ENCODE results near the gene TSR3. TPM values are rescaled to one million over a fixed set of nuclear protein-coding genes. Genes with fewer than 3 reads are reported as not detected.
A peak's percentile ranks its signal among the peaks of the same experiment; 100 is the strongest.

TSR3 gene
- total RNA-seq, result 10 to 100 TPM; 40.6 to 46.0 TPM

DNA sequence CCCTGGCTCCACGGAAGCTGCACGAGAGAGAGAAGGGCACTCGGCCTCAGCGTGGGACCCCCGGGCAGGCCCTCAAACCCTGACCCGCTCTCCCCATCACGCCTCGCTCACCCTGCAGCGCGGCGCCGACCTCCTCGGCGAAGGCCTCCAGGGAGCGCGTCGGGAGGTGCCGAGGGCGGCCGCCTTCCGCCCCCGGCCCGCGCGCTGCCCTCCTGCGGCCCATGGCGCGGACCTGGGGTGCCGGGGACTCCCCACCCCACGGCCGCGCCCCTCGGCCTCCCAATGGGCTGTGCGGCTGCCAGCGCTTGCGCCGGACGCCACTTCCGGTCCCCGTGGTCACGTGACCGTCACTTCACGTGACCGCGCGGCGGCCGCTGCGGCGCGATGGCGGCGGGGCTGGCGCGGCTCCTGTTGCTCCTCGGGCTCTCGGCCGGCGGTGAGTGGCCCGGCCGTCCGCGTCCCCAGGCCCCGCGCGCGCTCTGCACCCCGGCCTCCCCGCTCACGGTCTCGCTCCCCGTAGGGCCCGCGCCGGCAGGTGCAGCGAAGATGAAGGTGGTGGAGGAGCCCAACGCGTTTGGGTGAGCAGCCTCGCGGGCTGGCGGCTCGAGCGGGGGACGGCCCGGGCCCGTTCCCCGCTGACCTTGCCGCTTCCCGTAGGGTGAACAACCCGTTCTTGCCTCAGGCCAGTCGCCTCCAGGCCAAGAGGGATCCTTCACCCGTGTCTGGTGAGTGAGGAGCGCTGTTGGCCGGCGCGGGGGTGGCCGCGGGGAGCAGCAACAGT is at the start of gene TSR3, which contains the start of gene GNPTG:
TSR3 (minus strand) TSS at position 297 of the 781 bp plus-strand sequence; CDS start at position 223, 74 bp downstream.
GNPTG (plus strand) TSS at position 350 of the 781 bp plus-strand sequence; CDS start at position 385, 35 bp downstream.
- DNase-seq, result peak; percentile 87
- POLR2A ChIA-PET, result interaction anchor here (1.0 kb wide), 1 partner anchor 18 kb away, joined by 4 read pairs; no protein-coding TSS in a partner anchor
- H3K4me1 Mint-ChIP-seq, result peaks cover 40% of the 10 kb centered on the region
- H3K9me3 Mint-ChIP-seq, result no peaks in the 10 kb centered on the region
- H3K4me3 Mint-ChIP-seq, result peak within 1 kb of the TSS; percentile 80
- H3K36me3 Mint-ChIP-seq (ENCODE audit: low read depth), result no peaks in the 10 kb centered on the region
- CTCF ChIA-PET, result no interaction called here
- H3K27me3 Mint-ChIP-seq, result no peaks in the 10 kb centered on the region
- peak within 1 kb of the TSS; percentile 76 for H3K27ac Mint-ChIP-seq

DNA sequence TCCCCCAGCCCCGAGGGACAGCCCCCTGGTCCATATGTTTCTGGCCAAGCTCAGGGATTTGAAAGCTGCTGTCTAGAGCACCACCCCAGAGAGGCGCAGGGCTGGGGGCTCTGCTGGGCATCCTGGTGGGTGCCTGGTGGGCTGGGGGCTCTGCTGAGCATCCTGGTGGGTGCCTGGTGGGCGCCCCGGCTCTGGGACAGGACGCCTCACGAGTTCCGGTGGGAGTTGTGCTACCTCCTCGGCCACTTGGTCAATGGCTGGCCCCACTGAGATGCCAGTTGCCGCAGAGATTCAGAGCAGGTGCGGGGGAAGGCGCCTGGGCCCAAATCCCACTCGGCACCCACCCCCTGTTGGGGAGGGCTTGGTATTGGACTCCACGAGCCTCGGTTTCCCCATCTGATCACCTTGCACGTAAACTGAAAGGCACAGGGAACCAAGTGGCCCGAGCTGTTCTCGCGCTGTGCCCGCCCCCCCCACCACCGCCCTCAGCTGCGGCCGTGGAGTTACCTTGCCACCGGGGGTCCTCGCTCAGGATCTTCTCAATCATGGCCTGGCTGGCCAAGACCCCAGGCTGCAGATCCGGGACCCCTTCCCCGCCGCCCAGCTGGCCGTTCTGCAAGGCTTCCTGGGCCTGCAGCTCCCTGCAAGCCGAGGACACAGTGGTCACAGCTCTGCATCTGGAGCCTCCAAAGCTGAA is 49.5 kb upstream of the TSR3 start:
- Mint-ChIP-seq H3K4me3 (no peak overlapping the region), H3K36me3 (ENCODE audit: low read depth) (peaks cover 10% of the 10 kb centered on the region), H3K9me3 (no peaks in the 10 kb centered on the region), H3K27me3 (no peaks in the 10 kb centered on the region), H3K4me1 (no peaks in the 10 kb centered on the region), H3K27ac (no peak overlapping the region)
- ChIA-PET CTCF (interaction anchor here (0.5 kb wide), 1 partner anchor 1488 kb away, joined by 3 read pairs; no protein-coding TSS in a partner anchor), POLR2A (no interaction called here)
- no peak for DNase-seq

DNA sequence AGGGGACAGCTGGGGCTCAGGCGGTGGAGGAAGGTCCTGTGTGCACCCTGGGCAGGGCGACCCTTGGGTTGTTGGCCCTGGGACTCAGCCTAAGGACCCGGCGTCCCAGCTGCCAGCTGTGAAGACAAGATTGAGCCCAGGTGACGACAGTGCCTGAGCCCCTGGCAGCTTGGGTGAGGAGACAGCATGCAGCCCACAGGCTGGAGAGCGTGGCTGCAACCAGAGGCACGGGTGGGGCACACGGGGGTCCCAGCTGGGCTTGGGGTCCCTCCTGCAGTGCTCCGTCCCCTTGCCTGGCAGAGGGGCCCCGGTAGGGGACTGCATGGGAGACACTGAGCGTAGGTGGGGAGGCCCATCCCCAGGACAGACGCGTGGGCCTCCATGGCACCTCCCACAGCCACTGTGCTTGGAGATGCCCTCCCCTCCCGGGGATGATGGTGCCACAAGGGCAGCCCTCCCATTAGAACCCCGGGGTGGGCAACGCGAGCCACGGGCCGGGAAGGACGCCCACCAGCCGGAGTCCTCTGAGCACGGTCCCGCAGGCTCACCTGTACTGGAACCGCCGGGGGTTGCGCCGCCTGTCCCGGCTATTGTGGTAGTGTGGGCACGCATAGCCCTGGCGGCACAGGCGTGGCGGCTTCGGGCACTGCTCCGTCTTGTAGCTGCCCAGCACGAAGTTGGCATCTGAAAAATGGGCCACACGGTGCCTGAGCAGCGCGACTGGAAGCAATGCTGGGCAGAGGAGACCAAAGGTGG is 47.3 kb upstream of the TSR3 start:
- CTCF ChIA-PET, result interaction anchor here (0.5 kb wide), 1 partner anchor 102 kb away, joined by 3 read pairs; no protein-coding TSS in a partner anchor
- Mint-ChIP-seq H3K4me3 (no peak overlapping the region), H3K9me3 (no peaks in the 10 kb centered on the region), H3K27me3 (no peaks in the 10 kb centered on the region), H3K36me3 (ENCODE audit: low read depth) (peaks cover 10% of the 10 kb centered on the region), H3K27ac (no peak overlapping the region), H3K4me1 (no peaks in the 10 kb centered on the region)
- POLR2A ChIA-PET, result no interaction called here
- no peak for DNase-seq

DNA sequence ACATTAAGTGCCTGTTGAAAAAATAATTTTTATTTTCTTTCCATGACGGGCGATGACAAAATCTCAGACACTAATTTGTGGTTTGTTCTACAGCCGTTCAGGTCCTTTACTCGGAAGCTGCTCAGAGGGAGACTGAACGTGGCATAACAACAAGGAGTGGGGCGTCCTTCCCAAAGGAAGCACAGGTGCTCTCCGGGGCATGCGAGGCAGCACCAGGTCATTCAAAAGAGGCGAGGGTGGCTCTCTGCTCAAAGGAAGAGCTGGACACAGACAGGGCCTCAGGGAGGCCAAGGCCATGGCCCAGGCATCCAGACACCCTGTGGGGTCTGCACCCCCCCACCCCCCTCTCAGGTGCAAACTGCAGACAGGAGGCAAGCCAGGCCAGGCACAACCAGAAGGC is 46.7 kb upstream of the TSR3 start:
- Mint-ChIP-seq H3K4me3 (no peak overlapping the region), H3K27me3 (no peaks in the 10 kb centered on the region), H3K36me3 (ENCODE audit: low read depth) (peaks cover 10% of the 10 kb centered on the region), H3K4me1 (no peaks in the 10 kb centered on the region), H3K27ac (no peak overlapping the region), H3K9me3 (no peaks in the 10 kb centered on the region)
- ChIA-PET CTCF (no interaction called here), POLR2A (no interaction called here)
- no peak for DNase-seq

DNA sequence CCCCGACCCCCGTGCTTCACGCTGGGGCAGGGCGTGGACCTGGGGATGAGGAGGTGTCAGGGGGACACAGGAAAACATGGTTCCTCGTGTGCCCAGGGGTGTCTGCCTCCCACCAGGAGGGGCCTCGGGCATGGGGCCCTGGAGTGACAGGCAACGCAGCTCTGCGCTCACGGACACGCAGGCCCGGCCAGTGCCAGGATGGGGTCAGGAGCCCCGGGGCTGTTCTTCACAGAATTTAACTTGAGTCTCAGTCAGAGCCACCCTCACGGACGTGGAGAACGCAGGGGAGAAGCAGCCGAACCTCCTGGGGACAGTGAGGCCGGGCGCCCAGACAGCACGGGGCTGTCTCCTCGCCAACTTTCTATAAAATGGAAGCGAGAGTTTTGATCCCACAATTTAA is 46.1 kb upstream of the TSR3 start:
- CTCF ChIA-PET, result no interaction called here
- Mint-ChIP-seq H3K9me3 (no peaks in the 10 kb centered on the region), H3K27ac (no peak overlapping the region), H3K27me3 (no peaks in the 10 kb centered on the region), H3K4me1 (no peaks in the 10 kb centered on the region), H3K4me3 (no peak overlapping the region), H3K36me3 (ENCODE audit: low read depth) (peaks cover 10% of the 10 kb centered on the region)
- POLR2A ChIA-PET, result no interaction called here
- DNase-seq, result no peak

DNA sequence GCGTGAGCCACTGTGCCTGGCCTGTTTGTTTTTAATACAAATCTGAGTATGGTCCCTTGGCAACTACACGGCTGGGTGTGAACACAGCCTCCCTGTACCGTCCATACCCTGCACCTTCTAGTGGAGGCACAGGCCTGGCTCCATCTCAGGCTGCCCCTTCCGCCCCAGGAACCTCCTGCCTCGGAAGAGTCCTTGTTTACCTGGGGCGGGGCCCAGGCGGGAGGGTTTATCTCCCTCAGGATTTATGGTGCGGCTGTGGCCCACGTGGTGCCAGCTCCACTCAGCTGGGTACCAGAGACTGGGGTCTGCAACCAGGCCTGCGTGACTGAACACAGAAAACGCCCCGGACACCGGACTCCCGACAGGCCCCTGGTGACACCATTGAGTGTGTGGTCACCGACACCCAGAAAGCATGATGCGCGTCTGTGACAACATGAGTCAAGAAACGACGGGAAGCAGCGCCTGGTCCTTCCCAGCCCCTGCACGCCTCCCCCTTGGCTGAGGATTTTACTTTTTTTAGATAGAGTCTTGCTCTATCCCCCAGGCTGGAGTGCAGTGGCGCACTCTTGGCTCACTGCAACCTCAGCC is 43.9 kb upstream of the TSR3 start:
- ChIA-PET POLR2A (interaction anchor here (1.3 kb wide), 1 partner anchor 15 kb away, joined by 3 read pairs; no protein-coding TSS in a partner anchor), CTCF (no interaction called here)
- H3K4me3 Mint-ChIP-seq, result no peak overlapping the region
- no peaks in the 10 kb centered on the region for H3K27me3 Mint-ChIP-seq
- no peaks in the 10 kb centered on the region for H3K9me3 Mint-ChIP-seq
- no peak overlapping the region for H3K27ac Mint-ChIP-seq
- no peaks in the 10 kb centered on the region for H3K4me1 Mint-ChIP-seq
- H3K36me3 Mint-ChIP-seq (ENCODE audit: low read depth), result peaks cover 2% of the 10 kb centered on the region
- no peak for DNase-seq

DNA sequence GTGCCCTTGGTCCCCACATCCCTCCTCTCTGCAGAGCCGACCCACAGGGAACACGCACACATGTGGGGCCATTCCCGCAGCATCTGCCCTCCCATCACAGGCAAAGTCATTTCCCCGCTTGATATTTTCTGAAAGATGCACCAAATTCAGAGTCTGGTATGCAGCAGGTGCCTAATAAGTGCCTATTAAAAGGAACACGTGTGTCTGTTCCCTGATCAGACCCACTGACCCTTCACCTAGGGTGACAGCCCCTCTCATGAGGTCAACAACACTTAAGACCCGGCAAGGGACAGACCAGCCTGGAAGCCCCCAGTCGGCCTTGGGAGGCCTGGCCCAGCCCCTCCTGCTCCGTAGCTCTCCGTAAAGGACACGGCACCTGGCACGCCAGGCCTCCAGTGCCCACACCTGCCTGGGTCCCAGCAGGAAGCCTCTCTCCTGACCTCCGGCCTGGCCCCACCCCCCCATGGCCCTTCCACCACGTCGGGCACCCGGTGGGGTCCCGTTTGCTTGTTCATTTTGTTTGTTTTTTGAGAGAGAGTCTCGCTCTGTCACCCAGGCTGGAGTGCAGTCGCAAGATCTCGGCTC is 42.8 kb upstream of the TSR3 start:
- POLR2A ChIA-PET, result no interaction called here
- H3K27me3 Mint-ChIP-seq, result no peaks in the 10 kb centered on the region
- H3K4me1 Mint-ChIP-seq, result no peaks in the 10 kb centered on the region
- no peak overlapping the region for H3K27ac Mint-ChIP-seq
- peaks cover 2% of the 10 kb centered on the region for H3K36me3 Mint-ChIP-seq (ENCODE audit: low read depth)
- CTCF ChIA-PET, result no interaction called here
- no peak for DNase-seq
- no peak overlapping the region for H3K4me3 Mint-ChIP-seq
- H3K9me3 Mint-ChIP-seq, result no peaks in the 10 kb centered on the region

DNA sequence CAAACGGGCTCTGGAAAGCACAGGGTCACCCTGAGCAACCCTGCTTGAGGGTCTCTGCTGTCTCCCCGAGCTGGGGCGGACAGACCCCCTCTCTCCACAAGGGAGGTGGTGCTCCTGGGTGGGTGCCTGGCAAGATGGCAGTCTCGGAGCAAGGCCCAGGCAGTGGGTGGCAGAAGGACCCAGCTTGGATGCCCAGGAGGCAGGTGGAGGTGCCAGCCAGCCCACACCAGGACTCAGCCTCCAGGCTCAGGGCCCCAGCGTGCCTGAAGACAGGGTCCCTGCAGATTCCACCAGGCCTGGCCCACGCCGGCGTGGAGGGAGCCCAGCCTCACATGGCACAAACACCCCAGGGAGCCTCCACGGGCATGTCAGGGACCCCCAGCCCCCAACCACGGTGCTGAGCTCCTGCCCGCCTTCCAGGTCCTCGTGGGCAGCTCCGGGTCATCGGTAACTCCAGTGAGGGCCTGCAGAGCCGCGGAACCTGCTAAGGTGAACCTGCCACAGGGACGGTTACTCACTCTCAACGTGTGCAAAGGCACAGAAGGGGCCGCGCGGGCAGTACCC is 42.0 kb upstream of the TSR3 start:
- H3K27me3 Mint-ChIP-seq, result no peaks in the 10 kb centered on the region
- CTCF ChIA-PET, result no interaction called here
- DNase-seq, result no peak
- H3K27ac Mint-ChIP-seq, result no peak overlapping the region
- H3K4me1 Mint-ChIP-seq, result no peaks in the 10 kb centered on the region
- H3K4me3 Mint-ChIP-seq, result no peak overlapping the region
- no peaks in the 10 kb centered on the region for H3K9me3 Mint-ChIP-seq
- peaks cover 2% of the 10 kb centered on the region for H3K36me3 Mint-ChIP-seq (ENCODE audit: low read depth)
- POLR2A ChIA-PET, result no interaction called here

DNA sequence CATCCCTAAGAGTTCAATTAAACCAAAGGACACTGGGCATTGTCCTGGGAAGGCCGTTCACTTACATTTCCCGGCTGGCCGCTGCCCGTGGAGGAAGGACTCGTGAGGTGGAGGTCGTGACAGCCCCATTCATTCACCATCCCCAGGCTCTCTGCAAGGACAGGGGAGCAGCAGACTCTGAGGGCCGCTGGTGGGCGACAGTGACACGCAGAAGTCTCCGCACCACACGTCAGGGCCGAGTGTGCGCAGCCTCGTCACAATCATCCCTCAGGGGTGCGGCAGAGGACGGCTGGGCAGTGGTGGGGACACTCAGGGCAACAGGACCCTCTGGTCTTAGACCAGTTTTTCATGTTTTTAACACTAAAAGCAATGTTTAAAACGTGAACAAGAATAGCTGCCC is 41.1 kb upstream of the TSR3 start:
- ChIA-PET CTCF (no interaction called here), POLR2A (no interaction called here)
- Mint-ChIP-seq H3K4me1 (no peaks in the 10 kb centered on the region), H3K36me3 (ENCODE audit: low read depth) (peaks cover 2% of the 10 kb centered on the region), H3K27me3 (no peaks in the 10 kb centered on the region), H3K27ac (no peak overlapping the region), H3K9me3 (no peaks in the 10 kb centered on the region), H3K4me3 (no peak overlapping the region)
- no peak for DNase-seq

DNA sequence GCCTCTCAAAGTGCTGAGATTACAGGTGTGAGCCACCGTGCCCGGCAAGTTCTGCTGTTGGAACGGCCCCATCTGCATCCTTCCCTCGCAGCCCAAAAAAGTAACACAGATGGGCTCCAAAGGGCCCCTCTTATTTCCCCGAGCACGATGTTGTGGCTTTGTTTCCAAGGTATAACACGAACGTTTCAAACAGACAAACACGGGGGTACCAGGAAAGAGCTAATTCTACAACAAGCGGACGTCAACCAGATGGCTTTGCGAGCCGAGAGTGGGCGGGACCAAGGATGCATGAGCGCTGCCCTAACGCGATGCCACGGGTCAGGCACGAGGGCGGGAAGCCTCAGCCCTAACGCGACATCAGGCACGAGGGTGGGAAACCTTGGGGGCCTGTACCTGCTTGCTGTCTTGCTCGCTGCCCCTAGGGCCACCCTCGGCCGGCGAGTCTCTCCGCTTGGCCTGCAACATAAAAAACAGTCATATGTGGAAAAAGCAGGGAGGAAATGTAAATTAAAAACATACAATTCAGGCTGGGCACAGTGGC is 38.6 kb upstream of the TSR3 start:
- H3K27ac Mint-ChIP-seq, result no peak overlapping the region
- POLR2A ChIA-PET, result no interaction called here
- no peaks in the 10 kb centered on the region for H3K36me3 Mint-ChIP-seq (ENCODE audit: low read depth)
- H3K4me3 Mint-ChIP-seq, result no peak overlapping the region
- no peaks in the 10 kb centered on the region for H3K4me1 Mint-ChIP-seq
- CTCF ChIA-PET, result no interaction called here
- no peaks in the 10 kb centered on the region for H3K9me3 Mint-ChIP-seq
- no peaks in the 10 kb centered on the region for H3K27me3 Mint-ChIP-seq
- DNase-seq, result no peak

DNA sequence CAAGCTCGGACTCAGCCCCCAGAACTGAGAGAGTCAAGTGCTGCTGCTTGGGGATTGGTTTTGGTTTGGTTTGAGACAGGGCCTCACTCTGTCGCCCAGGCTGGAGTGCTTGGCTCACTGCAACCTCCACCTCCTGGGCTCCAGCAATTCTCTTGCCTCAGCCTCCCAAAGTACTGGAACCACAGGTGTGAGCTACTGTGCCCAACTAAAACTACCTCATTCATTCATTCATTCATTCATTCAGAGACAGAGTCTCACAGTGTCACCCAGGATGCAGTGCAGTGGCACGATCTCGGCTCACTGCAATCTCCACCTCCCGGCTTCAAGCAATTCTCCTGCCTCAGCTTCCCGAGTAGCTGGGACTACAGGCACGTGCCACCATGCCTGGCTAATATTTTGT is 38.1 kb upstream of the TSR3 start:
- Mint-ChIP-seq H3K27me3 (no peaks in the 10 kb centered on the region), H3K36me3 (ENCODE audit: low read depth) (peaks cover 2% of the 10 kb centered on the region), H3K9me3 (no peaks in the 10 kb centered on the region), H3K27ac (no peak overlapping the region), H3K4me3 (no peak overlapping the region), H3K4me1 (no peaks in the 10 kb centered on the region)
- ChIA-PET CTCF (interaction anchor here (0.6 kb wide), 1 partner anchor 10 kb away, joined by 3 read pairs; no protein-coding TSS in a partner anchor), POLR2A (no interaction called here)
- no peak for DNase-seq

DNA sequence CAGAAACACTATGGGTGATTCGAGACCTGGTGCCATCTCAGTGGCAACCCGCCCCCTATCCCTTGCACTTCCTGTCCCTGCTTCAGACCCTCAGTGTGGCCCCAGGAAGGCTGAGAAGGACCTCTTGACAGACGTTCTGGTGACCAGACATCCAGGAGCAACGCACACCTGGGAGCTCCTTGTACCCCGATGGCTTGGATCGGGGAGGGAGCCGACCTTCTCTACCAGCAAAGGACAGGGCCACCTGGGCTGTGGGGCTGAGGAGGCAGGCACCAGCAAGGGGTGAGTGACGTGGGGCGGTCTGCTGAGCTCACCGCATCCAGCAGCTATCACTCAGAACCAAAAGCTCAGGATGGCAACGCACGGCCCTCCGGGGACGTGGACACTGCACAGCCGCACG is 35.7 kb upstream of the TSR3 start:
- no peak overlapping the region for H3K4me3 Mint-ChIP-seq
- no peaks in the 10 kb centered on the region for H3K9me3 Mint-ChIP-seq
- CTCF ChIA-PET, result no interaction called here
- POLR2A ChIA-PET, result no interaction called here
- no peak overlapping the region for H3K27ac Mint-ChIP-seq
- H3K4me1 Mint-ChIP-seq, result no peaks in the 10 kb centered on the region
- no peaks in the 10 kb centered on the region for H3K27me3 Mint-ChIP-seq
- DNase-seq, result no peak
- peaks cover 3% of the 10 kb centered on the region for H3K36me3 Mint-ChIP-seq (ENCODE audit: low read depth)

Data from activated CD4-positive, alpha-beta memory T cell treated with anti-CD3 and anti-CD28 coated beads, Interleukin-2, amount 10 ng/mL, durations not matched to agents 7 days and 5 days (primary cell).